DOHH2 (cell line): Measurements from ENCODE around the gene MOXD1.

Source experiments
- H3F3A ChIP-seq: fragments of 200-600 bp; sonication (generic), shearing (Covaris generic); 2 replicates; pipeline ENCODE4 v1.6.0; 2016; ENCODE audit warnings: antibody characterized with exemption, mild to moderate bottlenecking; ENCODE audit not compliant: control insufficient read depth, insufficient read depth
- H3K27ac ChIP-seq: fragments of 200-600 bp; sonication (generic); 2 replicates; pipeline ENCODE4 v1.5.1; 2014; ENCODE audit warnings: low read depth, mild to moderate bottlenecking, low read length, moderate library complexity
- H3K27me3 ChIP-seq: fragments of 200-600 bp; sonication (generic); 2 replicates; pipeline ENCODE4 v1.6.1; 2014; ENCODE audit warnings: mild to moderate bottlenecking, low read length, mixed read lengths; ENCODE audit not compliant: control insufficient read depth
- H3K36me3 ChIP-seq: fragments of 200-600 bp; sonication (generic); 2 replicates; pipeline ENCODE4 v1.6.1; 2014; ENCODE audit warnings: mild to moderate bottlenecking, low read length, moderate library complexity, mixed read lengths; ENCODE audit not compliant: control insufficient read depth
- H3K4me1 ChIP-seq: fragments of 200-600 bp; sonication (generic); 2 replicates; pipeline ENCODE4 v1.6.1; 2014; ENCODE audit warnings: mild to moderate bottlenecking, low read length, mixed read lengths; ENCODE audit not compliant: control insufficient read depth
- H3K4me2 ChIP-seq: fragments of 200-600 bp; sonication (generic); 2 replicates; pipeline ENCODE4 v1.6.0; 2014; ENCODE audit warnings: mild to moderate bottlenecking, low read length, moderate library complexity
- H3K4me3 ChIP-seq: fragments of 200-600 bp; sonication (generic); 2 replicates; pipeline ENCODE4 v1.5.1; 2014; ENCODE audit warnings: mild to moderate bottlenecking, low read length, mixed read lengths
- H3K79me2 ChIP-seq: fragments of 200-600 bp; sonication (generic); 2 replicates; pipeline ENCODE4 v1.6.1; 2014; ENCODE audit warnings: mild to moderate bottlenecking, low read length, mixed read lengths; ENCODE audit not compliant: control insufficient read depth
- H3K9me2 ChIP-seq: fragments of 200-600 bp; sonication (generic); replicated peaks from 2 replicates; pipeline ENCODE4 v1.6.1; 2014; ENCODE audit warnings: mild to moderate bottlenecking, low read length, mixed read lengths; ENCODE audit not compliant: control insufficient read depth
- H3K9me3 ChIP-seq: fragments of 200-600 bp; sonication (generic); 2 replicates; pipeline ENCODE4 v1.6.1; 2014; ENCODE audit warnings: antibody characterized with exemption, low read length, mixed read lengths; ENCODE audit not compliant: control insufficient read depth, insufficient read depth
- H4K20me1 ChIP-seq: fragments of 200-600 bp; sonication (generic); 2 replicates; pipeline ENCODE4 v1.6.0; 2014; ENCODE audit warnings: low read depth, mild to moderate bottlenecking, antibody characterized with exemption, low read length, moderate library complexity; ENCODE audit not compliant: control insufficient read depth, insufficient read depth
- CTCF ChIP-seq: fragments of 200-600 bp; sonication (generic); IDR thresholded peaks from one replicate; pipeline ENCODE4 v1.5.1; 2014; ENCODE audit warnings: antibody characterized with exemption, mild to moderate bottlenecking, low read depth, low read length; ENCODE audit not compliant: poor library complexity, severe bottlenecking
- EZH2phosphoT487 ChIP-seq: fragments of 200-600 bp; sonication (generic); IDR thresholded peaks from 2 replicates; pipeline ENCODE4 v1.6.1; 2017; ENCODE audit warnings: borderline replicate concordance, mild to moderate bottlenecking, antibody characterized with exemption, low read length, moderate library complexity, mixed read lengths

MOXD1 gene

GRCh38 chr6:132287101-132287500 lies 114.2 kb downstream of the MOXD1 start:
- Histone ChIP-seq H3K79me2 (no peaks in the 10 kb centered on the region), H3K4me3 (no peak overlapping the region), H3K9me3 (peaks cover 5% of the 10 kb centered on the region; the same call in 1 of the 2 replicates), H3K27me3 (no peaks in the 10 kb centered on the region), H3K36me3 (no peaks in the 10 kb centered on the region), H3F3A (no peaks in the 10 kb centered on the region; the same call in 1 of the 2 replicates), H4K20me1 (no peaks in the 10 kb centered on the region), H3K9me2 (no peaks in the 10 kb centered on the region), H3K27ac (no peak overlapping the region), H3K4me2 (no peak overlapping the region), H3K4me1 (no peaks in the 10 kb centered on the region; the same call in 1 of the 2 replicates)
- no peak for TF ChIP-seq EZH2phosphoT487
- no peak for TF ChIP-seq CTCF

- Histone ChIP-seq H3F3A (no peaks in the 10 kb centered on the region; the same call in 1 of the 2 replicates), H3K27ac (no peak overlapping the region), H3K36me3 (no peaks in the 10 kb centered on the region), H3K4me3 (no peak overlapping the region), H3K9me2 (no peaks in the 10 kb centered on the region), H3K79me2 (no peaks in the 10 kb centered on the region), H3K9me3 (peaks cover 5% of the 10 kb centered on the region; the same call in 1 of the 2 replicates), H3K4me2 (no peak overlapping the region), H4K20me1 (no peaks in the 10 kb centered on the region), H3K27me3 (no peaks in the 10 kb centered on the region), H3K4me1 (no peaks in the 10 kb centered on the region; the same call in 1 of the 2 replicates)
- no peak for TF ChIP-seq EZH2phosphoT487
- TF ChIP-seq CTCF = no peak
Measured at GRCh38 chr6:132286298-132287019, 114.8 kb downstream of the MOXD1 start.

- no peaks in the 10 kb centered on the region; the same call in 1 of the 2 replicates for H3F3A ChIP-seq
- no peak for TF ChIP-seq EZH2phosphoT487
- no peak for TF ChIP-seq CTCF
- no peaks in the 10 kb centered on the region for H3K36me3 ChIP-seq
- peaks cover 5% of the 10 kb centered on the region; the same call in 1 of the 2 replicates for H3K9me3 ChIP-seq
- H3K4me3 ChIP-seq = no peak overlapping the region
- no peaks in the 10 kb centered on the region for H4K20me1 ChIP-seq
- no peaks in the 10 kb centered on the region for H3K79me2 ChIP-seq
- no peaks in the 10 kb centered on the region for H3K9me2 ChIP-seq
- no peaks in the 10 kb centered on the region; the same call in 1 of the 2 replicates for H3K4me1 ChIP-seq
- no peak overlapping the region for H3K27ac ChIP-seq
- H3K4me2 ChIP-seq = no peak overlapping the region
- H3K27me3 ChIP-seq = no peaks in the 10 kb centered on the region
Measured at GRCh38 chr6:132285004-132285780, 116.1 kb downstream of the MOXD1 start.
